GM13977 (cell line): ENCODE measurements around the gene GSC2.

Experiments used
- DNase-seq: peaks from one replicate; pipeline ENCODE4 v3.0.0; 2012; ENCODE audit warnings: low spot score
- in situ Hi-C: fragments of 300-500 bp; cut with MboI; formaldehyde crosslinking; loops from one replicate; pipeline ENCODE4 v1.12.0; 2022; ENCODE audit warnings: low sequenced_read_pairs, low pct_unique_long_range_greater_than_20kb, mixed read lengths, inconsistent platforms; ENCODE audit not compliant: unreplicated experiment
- TF ChIP-seq, protein P1 (sequence below): IDR thresholded peaks from 2 replicates; pipeline ENCODE4 v1.5.1; 2012; ENCODE audit warnings: mild to moderate bottlenecking, control low read depth; ENCODE audit not compliant: insufficient read depth; ENCODE audit errors: extremely low read depth, missing control alignments

The GSC2 gene

DNA sequence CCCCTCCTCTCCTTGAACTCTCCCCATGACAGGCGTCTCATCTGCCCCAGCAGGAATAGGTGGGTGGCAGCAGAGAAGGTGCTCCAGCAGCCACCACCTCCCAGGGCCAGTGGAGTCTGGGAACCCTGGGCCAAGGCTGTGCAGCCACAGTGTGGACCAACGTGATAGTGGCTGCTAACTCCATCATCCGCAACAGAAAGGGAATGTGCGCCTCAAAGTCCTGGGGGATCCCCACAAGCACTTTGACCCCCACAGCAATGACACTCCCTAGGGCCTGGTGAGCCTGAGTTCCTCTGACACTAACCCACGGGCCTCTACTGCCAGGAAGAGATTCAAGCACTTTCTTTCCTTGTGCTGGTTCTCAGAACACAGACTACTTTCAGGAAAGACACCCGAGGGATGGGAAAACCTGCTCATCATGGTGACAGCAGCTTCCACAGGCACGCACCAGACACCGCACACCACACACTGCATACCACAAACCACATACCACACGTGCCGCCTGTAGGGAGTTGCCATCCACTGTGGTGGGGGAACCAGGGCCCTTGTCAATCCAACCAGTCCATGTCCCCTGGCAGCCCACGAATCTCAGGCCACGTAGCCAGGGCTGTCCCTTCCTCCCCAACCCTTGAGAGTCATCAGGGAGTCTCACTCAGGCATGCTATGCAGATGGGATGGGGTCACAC is 31.8 kb upstream of the GSC2 start:
- DNase-seq = no peak
- TF ChIP-seq, protein P1, sequence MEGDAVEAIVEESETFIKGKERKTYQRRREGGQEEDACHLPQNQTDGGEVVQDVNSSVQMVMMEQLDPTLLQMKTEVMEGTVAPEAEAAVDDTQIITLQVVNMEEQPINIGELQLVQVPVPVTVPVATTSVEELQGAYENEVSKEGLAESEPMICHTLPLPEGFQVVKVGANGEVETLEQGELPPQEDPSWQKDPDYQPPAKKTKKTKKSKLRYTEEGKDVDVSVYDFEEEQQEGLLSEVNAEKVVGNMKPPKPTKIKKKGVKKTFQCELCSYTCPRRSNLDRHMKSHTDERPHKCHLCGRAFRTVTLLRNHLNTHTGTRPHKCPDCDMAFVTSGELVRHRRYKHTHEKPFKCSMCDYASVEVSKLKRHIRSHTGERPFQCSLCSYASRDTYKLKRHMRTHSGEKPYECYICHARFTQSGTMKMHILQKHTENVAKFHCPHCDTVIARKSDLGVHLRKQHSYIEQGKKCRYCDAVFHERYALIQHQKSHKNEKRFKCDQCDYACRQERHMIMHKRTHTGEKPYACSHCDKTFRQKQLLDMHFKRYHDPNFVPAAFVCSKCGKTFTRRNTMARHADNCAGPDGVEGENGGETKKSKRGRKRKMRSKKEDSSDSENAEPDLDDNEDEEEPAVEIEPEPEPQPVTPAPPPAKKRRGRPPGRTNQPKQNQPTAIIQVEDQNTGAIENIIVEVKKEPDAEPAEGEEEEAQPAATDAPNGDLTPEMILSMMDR = no peak
- in situ Hi-C loops = no loop called here

DNA sequence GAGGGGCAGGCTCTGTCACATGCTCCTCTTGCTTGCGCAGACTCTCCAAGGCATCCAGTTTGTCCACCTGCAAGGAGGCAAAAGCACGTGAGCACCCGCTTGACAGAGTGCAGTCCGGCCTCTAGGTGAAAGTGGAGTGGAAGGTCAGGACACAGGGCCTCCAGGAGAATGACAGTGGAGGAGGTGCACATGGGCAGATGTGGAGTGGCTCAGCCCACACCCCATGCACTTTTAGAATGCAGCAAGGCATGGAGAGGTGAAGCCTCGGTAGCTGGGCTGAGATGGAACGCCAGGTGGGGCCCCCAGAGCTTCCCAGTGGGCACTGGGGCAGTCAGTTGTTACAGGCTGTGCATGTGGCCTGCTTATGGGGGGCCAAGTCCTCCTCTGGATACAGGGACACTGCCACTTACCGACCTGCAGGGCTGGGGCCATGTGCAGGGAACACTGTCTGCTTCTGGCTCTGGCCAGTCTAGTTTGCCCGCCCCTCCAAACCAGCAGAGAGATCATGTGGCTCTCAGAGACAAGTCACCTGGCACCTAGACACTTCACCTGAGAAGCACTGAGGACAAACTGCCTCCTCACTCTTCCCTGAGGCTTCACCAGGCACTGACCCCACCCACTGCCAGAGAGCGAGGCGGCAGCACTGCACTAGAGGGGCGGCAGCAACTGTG is 30.8 kb upstream of the GSC2 start:
- TF ChIP-seq, protein P1 = no peak
- DNase-seq = no peak
- in situ Hi-C loops = no loop called here

DNA sequence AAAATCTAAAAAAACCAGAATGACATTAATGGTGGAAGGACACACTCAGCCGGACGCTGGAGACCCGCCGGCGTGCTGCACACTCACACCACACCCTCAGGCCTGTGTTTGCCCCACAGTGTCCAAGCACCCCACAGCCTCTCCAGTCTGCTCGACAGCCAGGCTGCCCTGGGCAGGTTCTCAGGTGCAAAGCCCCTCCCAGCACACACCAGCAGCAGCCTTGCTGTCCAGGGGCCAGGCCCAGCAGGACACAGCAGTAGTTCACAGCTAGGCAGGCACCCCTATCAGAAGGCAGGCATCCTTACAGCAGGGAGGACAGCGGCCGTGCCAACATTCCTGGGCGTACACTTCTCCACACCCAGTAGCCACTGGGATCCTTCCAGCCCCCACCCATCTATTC is 30.1 kb upstream of the GSC2 start:
- in situ Hi-C loops = no loop called here
- TF ChIP-seq, protein P1 = no peak
- DNase-seq = no peak

DNA sequence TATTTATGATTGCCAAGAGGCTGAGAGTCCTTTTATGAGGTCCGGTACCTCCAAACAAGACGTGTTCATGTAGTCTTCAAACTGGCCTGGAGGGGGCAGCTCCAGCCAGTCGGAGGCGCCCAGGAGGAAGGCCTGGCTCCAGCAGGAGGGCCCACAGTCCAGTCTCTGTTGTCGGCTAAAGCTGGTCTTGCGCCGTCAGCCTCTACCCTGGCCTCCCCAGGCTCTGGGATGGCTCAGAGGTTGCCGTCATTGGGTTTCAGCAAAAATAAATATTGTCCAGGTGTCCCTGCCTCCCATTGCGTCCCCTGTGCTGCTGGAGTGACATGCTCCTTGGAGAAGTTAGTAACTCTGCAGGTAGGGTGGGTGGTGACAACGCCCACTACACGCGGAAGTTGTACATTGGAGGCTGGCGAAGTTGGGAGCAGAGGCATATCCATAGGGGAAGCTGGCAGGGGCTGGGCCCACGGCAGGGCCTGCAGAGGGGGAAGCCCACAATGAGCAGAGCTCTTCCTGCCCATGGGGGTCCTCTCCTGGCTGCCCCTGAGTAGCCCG is 29.5 kb upstream of the GSC2 start:
- peak; percentile 84 for DNase-seq

DNA sequence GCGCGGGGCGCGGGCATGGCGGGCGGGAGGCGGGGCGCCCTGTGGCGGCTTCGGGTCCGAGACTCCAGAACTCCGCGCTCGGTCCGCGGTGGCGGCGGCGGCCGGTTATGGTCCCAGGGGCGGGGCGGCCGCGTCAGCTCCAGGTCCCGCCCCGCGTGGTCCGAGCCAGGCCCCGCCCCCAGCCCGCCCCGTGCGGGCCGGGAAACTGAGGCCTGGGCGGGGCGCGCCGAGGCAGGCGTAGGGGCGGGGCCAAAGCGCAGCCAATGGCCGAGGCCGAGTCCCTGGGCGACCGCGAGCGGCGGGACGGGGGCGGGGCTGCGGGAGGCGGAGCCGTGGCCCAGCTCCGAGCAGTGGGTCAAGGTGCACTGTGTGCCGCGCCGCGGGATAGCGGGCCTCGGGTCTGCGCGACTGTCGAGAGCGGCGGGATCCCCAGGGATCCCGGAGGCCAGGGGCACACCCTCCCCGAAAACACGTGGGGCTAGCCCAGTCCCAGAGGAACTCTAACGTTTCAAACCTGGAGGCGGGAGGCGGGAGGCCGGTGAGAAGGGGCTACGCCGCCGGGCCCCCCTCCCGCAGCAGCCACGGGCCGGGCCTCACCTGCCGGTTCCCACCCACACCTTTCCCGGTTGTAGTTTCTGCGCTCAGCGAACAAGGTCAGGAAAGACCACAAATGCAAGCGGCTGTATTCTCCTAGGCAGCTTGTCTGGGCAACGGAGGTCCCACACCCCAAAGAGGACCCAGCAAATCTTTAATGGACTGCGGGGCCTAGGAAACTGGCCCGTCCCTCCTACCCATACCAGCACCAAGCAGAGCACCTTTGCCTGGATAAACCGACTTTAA is 28.8 kb upstream of the GSC2 start, which contains the start of gene SLC25A1:
TSS of gene SLC25A1 (minus strand) at position 80 of the 840 bp plus-strand sequence. CDS start at position 17, 63 bp downstream.
- peak; percentile 98 for DNase-seq
- in situ Hi-C loops = no loop called here
- TF ChIP-seq, protein P1 = no peak

More for the DNA sequence above, 29.5 kb upstream of the GSC2 start:
- in situ Hi-C loops = no loop called here
- TF ChIP-seq, protein P1 = peak; percentile 79

DNA sequence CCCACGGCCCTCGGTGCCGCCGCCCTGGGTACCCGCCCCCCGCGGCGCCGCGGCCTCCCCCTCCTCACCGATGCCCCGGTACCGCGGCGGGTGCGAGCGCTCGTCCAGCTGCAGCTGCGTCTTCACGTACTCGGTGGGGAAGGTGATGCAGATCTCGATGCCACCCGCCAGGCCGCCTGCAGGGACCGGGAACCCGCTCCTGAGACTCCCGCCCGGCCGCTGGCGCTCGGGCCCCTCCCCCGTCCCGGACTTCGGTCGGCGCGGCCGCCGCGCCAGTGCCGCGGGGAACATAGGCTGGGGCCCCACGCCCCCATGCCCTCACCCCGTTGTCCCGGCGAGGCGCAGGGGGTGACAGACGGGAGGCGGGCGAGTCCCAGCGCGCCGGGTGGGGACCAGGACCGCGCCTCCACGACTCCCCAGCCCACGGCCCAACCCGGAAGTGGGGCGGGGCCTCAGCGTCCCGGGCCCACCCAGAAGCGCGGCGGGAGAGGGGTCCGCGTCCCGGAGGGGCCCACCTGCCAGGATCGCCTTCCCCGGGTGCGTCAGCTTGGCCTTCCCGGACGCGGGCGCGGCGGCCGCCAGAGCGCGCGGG is 28.1 kb upstream of the GSC2 start:
- TF ChIP-seq, protein P1 = no peak
- in situ Hi-C loops = no loop called here
- peak; percentile 74 for DNase-seq
